Stimulated activated CD4-positive, alpha-beta T cell treated with anti-CD3 and anti-CD28 coated beads, TNF-alpha, amount 100 ng/mL, for 24 hours (primary cell): Measurements from ENCODE around the gene SMIM32.

Experiments
- DNase-seq, 3 experiments: peaks; one replicate each; pipeline ENCODE4 v3.0.0-alpha.2; 2020; ENCODE audit warnings: low read depth in 3 of 3

Gene SMIM32

DNA sequence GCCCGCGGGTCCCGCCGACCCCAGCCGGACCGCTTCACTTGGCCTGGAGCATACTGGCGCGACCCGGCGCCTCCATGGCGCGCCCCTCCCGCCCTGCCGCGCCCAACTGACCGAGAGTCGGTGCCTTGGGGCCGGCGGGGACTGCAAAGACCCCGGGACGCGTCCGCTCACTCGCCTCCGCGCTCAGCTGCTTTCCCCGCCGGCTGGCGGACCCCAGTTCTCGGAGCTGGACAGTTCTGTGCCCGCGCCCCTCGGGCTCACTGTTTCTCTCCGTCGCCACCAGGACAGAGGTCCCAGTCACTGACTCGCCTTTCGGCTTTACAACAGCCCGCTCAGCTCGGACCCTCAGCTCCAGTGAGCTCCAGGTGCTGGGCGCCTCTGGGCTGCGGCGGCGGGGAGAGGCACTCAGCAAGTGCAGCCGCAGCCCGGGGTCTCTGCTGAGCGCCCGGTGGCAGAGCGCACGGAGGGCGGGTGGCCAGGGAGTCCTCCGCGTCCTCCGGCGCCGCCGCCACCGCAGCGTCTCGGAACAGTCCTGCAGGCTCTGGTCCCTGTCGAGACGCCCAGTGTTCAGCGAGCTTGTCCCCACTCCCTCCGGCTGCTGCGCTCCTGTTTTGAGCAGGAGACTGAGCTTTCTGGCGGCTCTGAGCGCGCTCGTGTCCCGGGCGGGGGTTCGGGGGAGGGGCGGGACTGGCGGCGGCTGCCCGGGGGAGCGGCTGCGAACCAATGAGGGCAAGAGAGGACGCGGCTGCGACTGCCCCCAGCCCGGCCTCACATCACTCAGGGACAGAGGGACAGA is at the start of gene SMIM32:
Gene SMIM32 (minus strand): TSS at position 637 of the 796 bp plus-strand sequence. CDS start 638 bp downstream, outside the sequence.
- DNase-seq, result no peak

DNA sequence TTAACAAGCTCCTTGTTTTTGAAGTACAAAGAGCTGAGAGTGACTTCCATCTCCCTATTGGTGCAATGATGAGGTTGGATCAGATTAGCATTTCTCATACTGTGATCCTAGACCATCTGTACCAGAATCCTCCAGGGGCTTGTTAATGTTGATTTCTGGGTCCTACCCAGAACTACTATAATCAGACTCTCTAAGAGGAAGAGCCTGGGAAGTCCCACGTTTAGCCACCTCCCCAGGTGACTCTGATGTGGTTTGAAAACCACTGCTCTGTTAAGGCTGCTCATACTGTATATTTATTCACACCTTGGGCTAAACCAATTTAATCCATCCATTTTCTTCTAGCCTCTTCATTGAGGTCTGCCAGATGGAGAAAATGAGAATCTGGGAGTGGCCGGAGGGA is 49.6 kb upstream of the SMIM32 start:
- DNase-seq, result no peak

- DNase-seq, result no peak
Measured at GRCh38 chr5:136242136-136242535, 49.2 kb upstream of the SMIM32 start.

- no peak for DNase-seq
Measured at GRCh38 chr5:136240894-136241293, 47.9 kb upstream of the SMIM32 start.

DNA sequence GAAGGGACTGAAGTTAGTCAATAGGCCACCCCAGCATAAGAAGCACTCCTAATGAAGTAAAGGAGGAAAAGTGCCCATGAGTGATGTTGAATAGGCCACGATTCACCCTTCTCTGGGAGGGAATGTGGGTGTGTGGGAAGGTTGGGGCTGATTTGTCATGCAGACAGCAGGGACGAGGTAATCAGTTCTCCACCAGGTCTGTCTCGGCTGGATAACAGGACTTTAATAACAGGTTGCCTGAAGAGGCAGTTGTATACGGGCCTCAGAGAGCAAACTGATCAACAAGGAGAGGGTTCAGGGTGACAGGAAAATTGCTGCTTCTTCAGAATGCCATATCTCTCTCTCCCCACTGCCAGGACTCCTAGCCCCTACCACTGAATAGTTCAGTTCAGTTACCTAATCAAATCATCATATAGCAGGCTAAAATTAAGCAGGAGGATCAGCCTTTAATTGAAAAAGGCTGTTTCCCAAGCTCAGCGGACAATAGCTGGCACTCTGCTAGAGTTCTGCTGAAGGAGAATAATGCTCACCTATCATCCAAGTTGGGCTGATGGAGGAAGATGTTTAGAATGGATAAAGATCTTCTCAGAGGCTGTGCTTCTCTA is 43.6 kb upstream of the SMIM32 start:
- DNase-seq, result no peak

GRCh38 chr5:136235321-136235720 is 42.4 kb upstream of the SMIM32 start:
- DNase-seq, result no peak

DNA sequence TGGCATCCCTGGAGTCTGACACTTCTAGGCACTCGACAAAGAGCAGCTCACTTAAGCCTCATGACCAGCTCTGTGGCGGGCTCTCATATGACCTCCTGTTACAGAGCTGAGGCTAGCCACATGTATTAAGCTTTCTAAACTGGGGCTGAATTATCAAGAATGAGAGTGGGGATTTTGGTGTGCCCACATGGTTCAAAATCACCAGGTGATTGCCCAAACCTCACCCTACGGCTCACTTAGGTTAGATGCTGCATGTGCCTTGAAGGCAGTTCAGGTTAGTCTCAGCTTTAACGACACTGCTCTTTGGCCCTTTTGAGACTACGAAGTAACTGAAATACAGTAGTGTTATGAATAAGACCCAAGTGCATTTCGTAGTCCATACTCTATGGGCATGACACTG is 39.4 kb upstream of the SMIM32 start:
- no peak for DNase-seq

DNA sequence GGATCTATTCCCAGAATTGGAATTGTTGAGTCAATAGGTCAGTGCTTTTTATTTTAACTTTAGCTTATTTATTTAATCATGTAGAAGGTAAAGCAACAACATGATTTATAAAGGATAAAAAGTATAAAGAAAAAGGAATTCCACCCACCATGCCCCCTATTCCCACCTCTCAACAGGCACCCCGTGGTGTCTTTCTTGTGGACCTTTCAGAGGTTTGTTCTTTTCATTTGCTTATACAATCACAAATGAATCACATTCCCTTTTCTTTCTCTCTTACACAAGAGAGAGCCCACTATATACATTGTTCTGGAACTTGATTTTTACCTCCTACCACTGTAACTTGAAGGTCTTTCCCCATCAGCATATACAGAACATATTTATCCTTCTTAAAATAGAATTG is 37.2 kb upstream of the SMIM32 start:
- no peak for DNase-seq

DNA sequence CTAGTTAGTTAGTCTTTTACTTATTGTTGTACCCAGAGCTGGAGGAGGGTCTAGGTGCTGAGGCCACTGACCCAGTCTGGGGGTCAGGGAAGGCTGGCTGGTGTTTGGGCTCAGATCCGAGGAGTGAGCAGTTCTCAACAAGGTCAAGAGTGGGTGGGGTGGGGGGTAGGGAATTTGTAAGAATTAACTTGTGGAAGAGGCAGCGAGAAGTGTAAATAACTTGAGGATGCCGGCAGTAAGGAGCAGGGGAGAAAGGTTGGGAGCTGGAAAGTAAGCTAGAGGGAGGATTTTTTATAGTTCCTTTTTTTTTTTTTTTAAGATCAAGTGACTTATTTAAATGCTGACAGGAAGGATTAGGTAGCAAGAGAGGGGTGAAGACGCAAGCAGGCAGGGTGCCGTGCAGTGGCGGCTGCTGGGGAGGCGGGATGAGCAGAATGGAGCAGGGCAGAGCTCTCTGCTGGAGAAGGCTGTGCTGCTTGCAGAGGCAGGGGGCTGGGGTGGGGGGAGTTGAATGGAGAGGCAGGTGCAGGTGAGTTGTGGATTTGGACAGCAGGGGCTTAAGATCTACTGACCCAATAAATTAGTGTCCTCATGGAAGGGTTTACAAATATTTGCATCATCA is 35.3 kb upstream of the SMIM32 start:
- no peak for DNase-seq

- DNase-seq, result no peak
Measured at GRCh38 chr5:136226401-136226800, 33.4 kb upstream of the SMIM32 start.

DNA sequence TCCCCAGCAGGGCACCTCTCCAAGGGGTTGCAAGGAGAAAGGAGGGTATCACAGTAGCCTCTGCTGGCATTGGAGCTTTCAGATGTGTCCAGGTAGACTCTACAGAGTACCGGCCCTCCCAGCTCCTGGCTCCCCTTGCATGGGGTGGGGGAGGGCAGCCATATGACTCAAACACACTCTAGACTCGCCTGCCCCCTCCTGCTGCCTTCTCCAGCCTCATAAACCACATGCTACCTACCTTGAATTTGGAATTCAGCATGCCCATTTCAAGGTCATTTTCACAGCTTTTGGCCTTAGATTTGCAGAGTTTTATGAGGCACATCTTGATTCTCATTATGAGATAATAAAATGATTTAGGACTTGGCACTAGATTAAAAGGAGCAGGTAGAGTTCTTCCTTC is 32.8 kb upstream of the SMIM32 start:
- no peak for DNase-seq

GRCh38 chr5:136222580-136223235 is 29.7 kb upstream of the SMIM32 start:
- no peak for DNase-seq

GRCh38 chr5:136221340-136221739 is 28.4 kb upstream of the SMIM32 start:
- DNase-seq, result no peak

- no peak for DNase-seq
Measured at GRCh38 chr5:136216230-136216629, 23.3 kb upstream of the SMIM32 start.

- DNase-seq, result no peak
Measured at GRCh38 chr5:136215812-136216211, 22.9 kb upstream of the SMIM32 start.

DNA sequence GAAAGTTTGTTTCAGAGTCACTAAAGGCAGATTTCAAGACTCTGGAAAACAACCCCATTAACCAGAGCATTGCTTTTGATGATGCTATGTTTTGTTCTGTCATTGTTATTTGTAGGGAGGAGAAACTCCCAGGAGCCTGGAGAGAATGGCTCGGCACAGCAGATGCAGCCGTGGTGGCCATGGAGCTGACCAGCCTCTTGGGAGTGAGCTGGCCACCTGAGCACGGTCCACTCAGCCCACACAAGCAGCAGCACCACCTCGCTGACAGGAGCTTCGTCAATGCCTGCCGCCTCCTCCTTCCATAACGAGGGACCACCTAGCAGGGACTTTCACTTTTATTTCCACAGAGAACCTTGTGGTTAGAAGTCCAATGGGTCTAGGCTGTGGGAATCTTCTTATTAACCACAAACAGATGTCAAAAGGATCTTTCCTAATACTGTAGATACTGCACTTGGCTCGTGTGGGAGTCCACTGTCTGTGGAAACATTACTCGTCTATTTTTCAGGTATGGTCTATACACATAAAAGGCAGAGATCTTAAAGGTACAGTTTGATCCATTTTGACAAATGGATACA is 21.0 kb upstream of the SMIM32 start:
- DNase-seq, result no peak

DNA sequence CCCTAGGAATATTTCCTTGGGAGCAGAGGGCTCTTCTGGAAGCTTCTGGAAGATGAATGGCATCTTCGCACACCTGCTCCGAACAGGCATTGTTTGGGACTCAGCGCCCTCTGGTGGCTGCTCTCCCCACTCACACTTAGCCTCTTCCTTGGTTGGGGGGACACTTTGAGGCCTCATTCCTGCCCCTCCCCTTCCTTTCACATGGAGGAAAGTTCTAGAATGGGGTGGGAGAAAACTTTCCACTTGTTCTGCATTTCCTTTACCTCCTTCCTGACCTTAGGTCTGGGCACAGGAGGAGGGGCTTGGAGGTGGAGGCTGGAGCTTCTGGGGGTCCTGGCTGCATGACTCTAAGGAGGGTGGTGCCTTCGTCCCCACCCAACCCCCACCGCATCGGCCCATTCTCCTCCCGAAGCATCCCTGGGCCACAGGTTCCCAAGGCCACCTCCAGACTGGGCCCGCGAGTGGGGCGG is 19.3 kb upstream of the SMIM32 start:
- peak; percentile 3 to 37 (median 8) for DNase-seq

- DNase-seq, result no peak
Measured at GRCh38 chr5:136211282-136212040, 18.5 kb upstream of the SMIM32 start.

DNA sequence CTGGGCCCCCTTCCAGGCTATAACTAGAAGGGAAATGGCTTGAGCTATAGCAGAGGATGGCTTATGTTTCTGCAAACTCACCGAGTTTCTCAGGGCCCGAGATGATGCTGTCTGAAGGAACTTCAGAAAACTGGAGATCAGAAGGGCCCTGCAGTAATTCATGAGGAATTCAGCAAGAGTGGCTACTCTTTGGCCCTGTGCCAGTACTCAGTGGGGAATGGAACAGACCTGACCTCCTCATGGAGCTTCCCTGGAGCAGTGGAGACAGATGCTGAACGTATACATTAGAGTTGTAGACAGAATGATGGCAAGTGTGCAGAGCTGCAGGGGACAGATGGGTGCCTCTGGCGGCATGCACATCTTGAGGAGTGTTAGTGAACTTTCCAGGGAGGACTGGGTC is 17.3 kb upstream of the SMIM32 start:
- DNase-seq, result no peak

GRCh38 chr5:136209346-136209910 is 16.5 kb upstream of the SMIM32 start:
- no peak for DNase-seq

GRCh38 chr5:136208916-136209315 is 16.0 kb upstream of the SMIM32 start:
- no peak for DNase-seq
